Measurements from ENCODE around the gene TMEM121. TPM values are rescaled to one million over a fixed set of nuclear protein-coding genes. Genes with fewer than 3 reads are reported as not detected.

Gene TMEM121
- total and polyA plus RNA-seq, 8 donors, result 0.93 to 8.2 (median 2.0) TPM; not detected in 1

GRCh38 chr14:105497671-105498429 is 28.5 kb upstream of the TMEM121 start:
- TF ChIP-seq EP300 (IDR thresholded peaks at IDR 0.05) (no peak), POLR2AphosphoS5 (IDR thresholded peaks at IDR 0.05) (no peak), POLR2A (IDR thresholded peaks at IDR 0.05) (no peak), CTCF (IDR thresholded peaks at IDR 0.05) (no peak)
- no peaks in the 10 kb centered on the region for H3K9me3 ChIP-seq
- 90 to 94% (median 92%) methylated on average over 28 to 31 of the region's 31 CpGs for WGBS, 5 donors
- no peak for DNase-seq
- no peak overlapping the region for H3K4me3 ChIP-seq
- H3K27me3 ChIP-seq, result no peaks in the 10 kb centered on the region
- H3K36me3 ChIP-seq, result peaks cover 0 to 10% (median 0%) of the 10 kb centered on the region in 4 donors
- H3K27ac ChIP-seq, result no peak overlapping the region
- H3K4me1 ChIP-seq, result peaks cover 0 to 6% (median 2%) of the 10 kb centered on the region in 4 donors
- intact Hi-C loops (cut with DNase I; ENCODE audit: low total_unique reads), result no loop called here

GRCh38 chr14:105498430-105499255 is 27.7 kb upstream of the TMEM121 start:
- 83 to 90% (median 89%) methylated on average over 18 to 36 of the region's 36 CpGs for WGBS, 5 donors
- peak in 1 of 2 donors; percentile 30 for DNase-seq
- intact Hi-C loops (cut with DNase I; ENCODE audit: low total_unique reads), result no loop called here

GRCh38 chr14:105499256-105500035 is 26.9 kb upstream of the TMEM121 start:
- DNase-seq, result peak in 1 of 2 donors; percentile 73
- TF ChIP-seq CTCF (IDR thresholded peaks at IDR 0.05), result no peak
- TF ChIP-seq POLR2AphosphoS5 (IDR thresholded peaks at IDR 0.05), result no peak
- TF ChIP-seq POLR2A (IDR thresholded peaks at IDR 0.05), result no peak
- no peak for TF ChIP-seq EP300 (IDR thresholded peaks at IDR 0.05)

More at GRCh38 chr14:105498430-105499255, 27.7 kb upstream of the TMEM121 start:
- TF ChIP-seq POLR2AphosphoS5 (IDR thresholded peaks at IDR 0.05) (no peak), POLR2A (IDR thresholded peaks at IDR 0.05) (no peak), CTCF (IDR thresholded peaks at IDR 0.05) (no peak), EP300 (IDR thresholded peaks at IDR 0.05) (no peak)
- no peaks in the 10 kb centered on the region for H3K27me3 ChIP-seq
- H3K4me3 ChIP-seq, result no peak overlapping the region
- H3K4me1 ChIP-seq, result peaks cover 0 to 6% (median 2%) of the 10 kb centered on the region in 4 donors
- H3K36me3 ChIP-seq, result peaks cover 0 to 10% (median 0%) of the 10 kb centered on the region in 4 donors
- no peaks in the 10 kb centered on the region for H3K9me3 ChIP-seq
- H3K27ac ChIP-seq, result no peak overlapping the region

More at GRCh38 chr14:105499256-105500035, 26.9 kb upstream of the TMEM121 start:
- intact Hi-C loops (cut with DNase I; ENCODE audit: low total_unique reads), result loop anchor here (10.0 kb wide), 1 partner anchor 115 kb away; no protein-coding TSS in a partner anchor
- 68 to 77% (median 72%) methylated on average over 7 to 27 of the region's 27 CpGs for WGBS, 5 donors
- Histone ChIP-seq H3K36me3 (peaks cover 0 to 10% (median 0%) of the 10 kb centered on the region in 4 donors), H3K27ac (no peak overlapping the region), H3K27me3 (no peaks in the 10 kb centered on the region), H3K4me3 (no peak overlapping the region), H3K9me3 (no peaks in the 10 kb centered on the region), H3K4me1 (peaks cover 0 to 6% (median 2%) of the 10 kb centered on the region in 4 donors)
